Measurements from ENCODE around the gene AKNAD1.
"Not testable (repeated sequence)": the region's sequence is repeated elsewhere in the genome, so short reads cannot be mapped to it uniquely, and the experiment has no call there.

The AKNAD1 gene

DNA sequence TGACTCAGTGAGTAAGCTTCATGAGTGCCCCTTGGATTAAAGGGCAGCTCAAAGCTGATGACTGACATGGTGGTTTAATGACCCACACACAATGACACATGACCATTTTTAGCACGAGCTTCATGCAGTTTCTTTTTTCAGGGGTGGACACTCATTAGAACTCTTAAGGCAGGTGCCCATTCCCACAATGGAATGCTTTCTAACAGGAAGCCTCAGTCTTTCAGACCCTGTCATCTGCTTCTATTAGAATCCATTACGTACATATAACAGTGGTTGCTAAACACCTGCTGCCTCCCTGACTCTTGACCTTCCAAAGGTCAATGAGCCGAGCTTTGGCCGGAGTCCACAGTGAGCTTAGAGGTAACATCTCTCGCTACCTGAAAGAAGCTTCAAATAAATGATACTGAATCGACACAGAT, 27.4 kb downstream of the AKNAD1 start:
- DNase-seq, result no peak

DNA sequence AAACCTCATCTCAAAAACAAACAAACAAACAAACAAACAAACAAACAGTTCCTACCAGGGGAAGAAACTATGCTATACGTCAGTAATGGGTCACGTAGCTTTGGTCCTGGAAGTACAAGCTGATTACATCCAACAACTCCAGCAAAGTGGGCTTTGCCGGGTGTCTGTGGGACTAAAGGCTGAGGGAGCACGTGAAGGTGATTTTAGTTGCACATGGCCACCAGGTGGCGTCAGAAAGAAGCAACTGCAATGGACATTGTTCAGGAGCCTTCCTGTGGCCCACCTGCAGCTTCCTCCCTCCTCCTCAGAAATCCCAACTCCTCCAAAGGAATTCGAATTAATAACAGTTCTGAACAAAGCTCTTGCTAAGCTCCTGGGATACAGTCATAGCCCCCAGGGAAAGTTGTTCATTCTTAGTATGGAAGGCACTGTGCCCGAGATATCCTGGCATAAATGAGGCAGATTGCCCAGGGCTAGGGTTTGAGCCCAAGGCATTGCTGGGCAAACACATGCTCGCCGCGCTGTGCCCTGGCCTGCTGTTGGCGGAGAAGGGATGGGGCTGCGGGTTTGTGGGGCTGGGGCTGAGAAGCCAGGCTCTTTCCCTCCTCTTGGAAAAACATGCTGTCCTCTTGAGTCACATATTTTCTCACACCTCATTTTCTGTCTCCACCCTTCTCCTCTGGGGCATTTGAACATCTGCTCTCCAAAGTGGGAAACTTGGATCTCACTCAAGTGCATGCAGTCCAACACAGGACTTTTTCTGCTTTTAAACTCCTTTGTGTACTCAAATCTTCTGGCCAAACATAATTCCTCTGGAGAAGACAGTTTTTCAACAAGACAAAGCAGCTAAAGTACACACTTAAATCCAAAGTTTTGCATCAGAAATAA, 28.6 kb downstream of the AKNAD1 start:
- peak in 1 of 2 donors; percentile 60 for DNase-seq

DNA sequence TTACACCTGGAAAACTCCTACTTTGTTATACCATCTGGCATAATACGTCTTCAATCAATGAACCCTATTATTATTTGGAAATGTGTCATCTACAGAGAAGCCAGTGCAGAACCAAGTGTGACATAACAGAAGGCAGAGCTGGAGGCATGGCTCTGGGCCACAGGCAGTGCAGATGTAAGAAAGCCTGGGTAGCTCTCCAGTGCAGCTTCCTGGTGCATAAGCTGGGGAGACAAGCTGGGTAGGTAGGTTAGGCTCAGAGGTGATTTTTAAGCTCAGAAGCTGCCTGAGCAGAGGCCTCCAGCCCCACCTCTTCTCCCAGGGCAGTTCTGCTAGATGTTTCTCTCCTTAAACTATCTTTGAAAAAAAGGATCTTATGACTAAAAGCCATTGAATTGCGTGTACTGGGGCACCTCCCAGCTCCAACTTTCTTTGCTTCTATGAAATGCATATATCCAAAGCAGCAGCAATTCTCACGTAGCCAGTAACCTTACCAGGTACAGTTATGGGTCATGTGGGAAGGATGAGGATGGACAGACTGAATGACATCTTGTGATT, 30.7 kb downstream of the AKNAD1 start:
- no peak for DNase-seq

DNA sequence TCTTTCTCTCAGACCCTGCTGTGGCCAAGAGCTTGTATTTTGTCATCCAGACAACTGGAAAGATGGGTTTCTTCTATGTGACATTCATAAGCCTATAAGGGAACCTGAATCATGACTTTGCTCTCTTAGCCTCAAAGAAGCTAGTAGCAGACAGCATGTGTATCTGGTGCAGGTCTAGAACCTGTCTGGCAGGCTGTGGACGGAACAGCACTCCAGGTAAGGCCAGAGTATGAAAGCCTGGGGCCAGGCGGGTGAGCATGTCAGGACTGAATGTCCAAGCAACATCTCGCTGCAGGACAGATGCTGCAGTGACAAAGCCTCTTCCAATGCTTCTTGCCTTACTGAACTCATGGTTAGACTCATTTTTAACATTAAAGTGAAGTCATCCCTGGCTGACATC, 32.8 kb downstream of the AKNAD1 start:
- no peak for DNase-seq

DNA sequence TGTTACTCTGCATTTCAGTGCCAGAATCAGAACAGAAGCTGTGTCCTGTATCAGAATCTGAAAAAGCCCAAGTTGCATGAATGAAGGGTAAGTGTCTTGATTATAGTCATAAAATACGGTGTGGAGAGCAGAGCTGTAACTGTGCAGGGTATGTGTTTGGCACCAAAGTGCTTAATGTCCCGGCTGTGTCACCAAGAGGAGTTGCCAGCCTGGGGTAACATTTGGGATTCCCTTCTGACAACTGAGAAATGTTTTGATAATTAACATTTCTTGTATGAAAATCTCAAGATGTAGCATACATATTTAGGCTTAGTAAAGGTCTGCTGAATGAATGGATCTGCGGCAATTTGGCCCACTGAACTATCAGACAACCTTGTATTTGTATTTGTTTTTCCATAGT, 33.3 kb downstream of the AKNAD1 start:
- DNase-seq, result no peak

- no peak for DNase-seq
Measured at GRCh38 chr1:108819878-108820277, 37.0 kb downstream of the AKNAD1 start.

DNA sequence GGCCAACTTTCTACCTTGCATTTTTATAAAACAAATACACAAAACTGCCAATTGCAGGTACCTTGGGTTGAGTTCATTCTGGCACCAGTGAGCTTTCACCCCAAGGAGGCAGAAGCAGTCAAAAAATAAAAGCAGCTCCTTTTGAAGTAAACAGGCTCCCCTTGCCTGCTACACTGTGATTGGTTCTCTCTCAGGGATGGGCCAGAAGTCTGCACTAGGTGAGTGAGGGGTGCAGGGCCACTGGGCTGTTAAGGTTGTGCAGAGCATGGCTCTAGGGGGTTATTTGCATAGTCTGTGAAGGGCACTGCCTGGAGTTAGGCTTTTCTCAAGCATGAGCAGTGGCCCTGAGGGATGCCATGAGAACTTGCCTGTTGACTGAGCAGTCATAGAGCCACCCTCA, 39.1 kb downstream of the AKNAD1 start:
- DNase-seq, result no peak

DNA sequence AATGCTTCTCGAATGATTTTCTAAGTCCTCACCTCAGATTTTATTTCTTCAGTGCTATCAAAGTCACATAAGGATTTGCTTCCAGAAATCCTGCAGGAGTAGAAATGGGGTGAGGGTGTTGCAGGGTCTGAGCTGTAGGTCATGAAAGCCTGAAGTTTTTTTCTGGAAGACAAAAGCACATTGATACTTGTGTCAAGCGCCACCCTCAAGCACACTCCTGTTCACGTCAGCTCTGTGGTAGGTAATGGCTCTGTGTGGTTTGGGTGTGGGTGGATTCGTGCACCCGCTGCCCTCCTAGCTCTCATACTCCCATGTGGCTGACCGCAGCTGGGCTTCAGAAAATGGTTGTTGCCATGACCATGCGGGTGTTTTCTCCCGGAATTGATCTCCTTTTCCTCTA, 39.9 kb downstream of the AKNAD1 start:
- no peak for DNase-seq

DNA sequence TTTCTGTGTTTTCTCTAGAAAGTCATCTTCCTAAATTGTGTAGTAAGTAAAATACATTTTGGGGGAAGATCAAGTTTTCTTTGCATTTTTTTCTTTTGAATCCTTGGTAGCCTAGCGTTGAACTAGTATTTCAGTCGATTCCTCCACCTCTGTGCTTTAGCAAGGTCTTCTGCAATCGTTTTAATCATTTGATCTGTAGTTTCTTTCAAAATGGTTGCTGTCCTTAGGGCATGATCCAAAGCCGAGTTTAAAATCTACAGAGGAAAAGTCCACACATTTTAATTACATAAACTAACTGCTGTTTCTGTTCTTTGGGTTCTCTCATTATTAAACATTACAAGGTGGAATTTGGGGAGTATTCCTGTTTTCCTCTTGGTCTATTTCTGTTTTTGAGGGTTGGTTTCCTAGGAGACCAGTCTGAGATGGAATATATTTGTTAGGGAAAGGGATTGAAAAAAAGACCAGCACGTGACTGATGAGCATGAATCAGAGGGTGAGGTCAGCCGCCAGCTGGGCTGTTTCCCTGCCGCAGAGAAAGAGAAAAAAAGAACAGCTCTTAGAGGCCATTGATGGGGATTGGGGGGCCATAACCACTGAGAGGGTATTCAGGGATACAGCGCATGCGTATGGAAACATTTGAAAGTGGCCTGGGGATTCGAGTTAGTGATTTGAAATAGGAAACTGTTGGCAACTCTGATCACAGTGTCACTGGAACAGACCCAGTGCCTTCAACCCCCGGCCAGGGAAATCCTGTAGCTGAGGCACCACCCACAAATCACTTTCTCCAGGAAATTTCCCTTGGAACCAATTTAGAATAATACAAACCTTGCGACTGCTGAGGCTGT, 40.6 kb downstream of the AKNAD1 start:
- DNase-seq, result peak; percentile 9 to 19

GRCh38 chr1:108815566-108815965, 41.3 kb downstream of the AKNAD1 start:
- no peak for DNase-seq

GRCh38 chr1:108814343-108815125, 42.4 kb downstream of the AKNAD1 start:
- no peak for DNase-seq

- no peak for DNase-seq
Measured at GRCh38 chr1:108813326-108813725, 43.6 kb downstream of the AKNAD1 start.

GRCh38 chr1:108811611-108812010, 45.3 kb downstream of the AKNAD1 start:
- DNase-seq, result no peak

- DNase-seq, result no peak
Measured at GRCh38 chr1:108808438-108808837, 48.5 kb downstream of the AKNAD1 start.

- DNase-seq, result no peak
Measured at GRCh38 chr1:108803548-108803947, 53.3 kb downstream of the AKNAD1 start.

DNA sequence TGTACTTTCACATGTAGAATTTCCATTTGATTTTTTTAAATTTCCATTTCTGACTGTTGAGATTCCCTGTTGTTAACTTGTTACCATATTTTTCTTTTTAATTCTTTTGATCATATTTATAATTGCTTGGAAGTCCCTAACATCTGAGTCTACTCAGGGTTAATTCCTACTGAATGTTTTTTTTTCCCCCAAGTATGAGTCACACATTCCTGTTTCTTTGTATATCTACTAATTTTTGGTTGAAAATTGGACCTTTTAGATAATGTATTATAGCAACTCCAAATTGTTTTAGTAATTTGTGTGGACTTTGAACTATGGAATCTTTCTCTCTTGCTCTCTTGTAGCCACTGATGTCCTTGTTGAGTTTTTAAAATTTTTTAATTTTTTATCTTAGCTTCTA, 55.8 kb downstream of the AKNAD1 start:
- no peak for DNase-seq

- no peak for DNase-seq
Measured at GRCh38 chr1:108799001-108799400, 57.9 kb downstream of the AKNAD1 start.

DNA sequence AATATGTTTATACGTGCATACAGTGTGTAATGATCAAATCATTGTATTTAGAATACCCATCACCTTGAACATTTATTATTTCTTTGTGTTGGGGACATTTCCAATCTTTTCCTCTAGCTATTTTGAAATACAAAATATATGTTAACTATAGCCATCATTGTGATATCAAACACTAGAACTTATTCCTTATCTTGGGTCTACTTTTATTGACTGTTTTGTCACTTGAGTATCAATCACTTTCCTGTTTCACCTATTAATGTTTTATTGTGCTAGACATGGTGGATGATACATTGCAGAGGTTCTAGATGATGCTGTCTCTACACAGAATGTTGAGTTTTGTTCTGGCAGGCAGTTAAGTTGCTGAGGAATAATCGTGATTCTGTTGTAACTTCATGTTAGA, 64.5 kb downstream of the AKNAD1 start:
- no peak for DNase-seq

- DNase-seq, result no peak
Measured at GRCh38 chr1:108791790-108792189, 65.1 kb downstream of the AKNAD1 start.

DNA sequence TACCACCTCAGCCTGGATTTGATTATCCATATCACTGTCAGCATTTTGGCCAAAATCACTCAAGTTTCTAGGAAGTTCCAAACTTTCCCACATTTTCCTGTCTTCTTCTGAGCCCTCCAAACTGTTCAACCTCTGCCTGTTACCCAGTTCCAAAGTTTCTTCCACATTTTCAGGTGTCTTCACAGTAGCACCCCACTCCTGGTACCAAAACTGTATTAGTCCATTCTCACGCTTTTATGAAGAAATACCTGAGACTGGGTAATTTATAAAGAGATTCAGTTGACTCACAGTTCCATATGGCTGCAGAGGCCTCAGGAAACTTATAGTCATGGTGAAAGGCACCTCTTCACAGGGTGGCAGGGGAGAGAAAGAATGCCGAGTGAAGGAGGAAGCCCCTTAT, 71.0 kb downstream of the AKNAD1 start:
- DNase-seq, result no peak

GRCh38 chr1:108785264-108785663, 71.6 kb downstream of the AKNAD1 start:
- no peak for DNase-seq

DNA sequence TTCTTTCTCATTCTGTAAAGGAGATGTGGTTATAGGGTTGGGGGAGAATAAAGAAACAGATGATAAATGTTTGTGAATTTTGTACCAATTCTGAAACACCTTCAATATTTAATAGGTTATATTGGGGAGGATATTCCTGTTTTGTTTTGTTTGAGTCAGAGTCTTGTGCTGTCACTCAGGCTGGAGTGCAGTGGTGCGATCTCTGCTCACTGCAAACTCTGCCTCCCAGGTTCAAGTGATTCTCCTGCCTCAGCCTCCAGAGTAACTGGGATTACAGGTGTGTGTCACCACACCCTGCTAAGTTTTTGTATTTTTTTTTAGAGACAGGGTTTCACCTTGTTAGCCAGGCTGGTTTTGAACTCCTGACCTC, 75.3 kb downstream of the AKNAD1 start:
- DNase-seq, result not testable (repeated sequence)

All from inflammatory macrophage (primary cell).